ENCODE data around the gene UBQLN1.

DNA sequence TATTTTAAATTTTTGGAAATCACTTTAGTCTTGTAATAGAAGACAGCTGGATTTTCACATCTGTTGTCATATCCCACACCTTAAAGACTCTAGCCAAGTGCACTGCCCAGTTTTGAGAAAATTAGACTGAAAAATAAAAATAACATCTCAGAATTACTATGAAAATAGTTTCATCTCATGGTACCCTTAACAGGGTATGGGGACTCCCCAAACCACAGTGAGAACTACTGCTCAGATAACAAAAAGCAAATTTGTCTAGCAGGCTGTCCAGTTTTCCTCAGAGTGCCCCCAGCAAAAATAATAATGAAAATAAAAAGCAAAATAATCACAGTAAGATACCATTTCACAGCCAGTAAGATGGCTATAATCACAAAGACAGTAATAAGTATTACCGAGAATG is 6.5 kb downstream of the UBQLN1 start:
- no peak for TF ChIP-seq POLR2AphosphoS5 (IDR thresholded peaks at IDR 0.05)
- TF ChIP-seq POLR2A (IDR thresholded peaks at IDR 0.05; ENCODE audit: low read depth) = no peak
- no peak for TF ChIP-seq CTCF (IDR thresholded peaks at IDR 0.05)
- no peak for TF ChIP-seq EP300 (IDR thresholded peaks at IDR 0.05)
